ENCODE results near the gene DNAJB6.

Gene DNAJB6

GRCh38 chr7:157373493-157373892 is 36.7 kb downstream of the DNAJB6 start:
- H4K8ac ChIP-seq (ENCODE audit: low read depth, low read length) = no peak overlapping the region
- no peak overlapping the region for H4K5ac ChIP-seq (ENCODE audit: low read length)
- H3K4me2 ChIP-seq (ENCODE audit: low read length) = no peak overlapping the region
- no peak overlapping the region for H2BK5ac ChIP-seq (ENCODE audit: low read length)
- peaks cover 11% of the 10 kb centered on the region for H3K36me3 ChIP-seq (ENCODE audit: control insufficient read depth, insufficient read depth, low read length)
- H3K23ac ChIP-seq (ENCODE audit: low read length) = no peak overlapping the region
- H2BK120ac ChIP-seq (ENCODE audit: low read depth, low read length) = no peak overlapping the region
- no peak overlapping the region for H3K9ac ChIP-seq (ENCODE audit: low read length)
- H3K18ac ChIP-seq (ENCODE audit: low read length) = no peak overlapping the region
- WGBS (ENCODE audit: extremely low coverage, insufficient coverage, low lambda C conversion rate) = no CpG with 5 or more reads among the region's 7 CpGs
- H3K27ac ChIP-seq (ENCODE audit: low read depth, low read length) = no peak overlapping the region
- H2BK15ac ChIP-seq (replicated peaks; ENCODE audit: low read depth) = no peak overlapping the region
- H3K4ac ChIP-seq (ENCODE audit: low read depth, low read length) = no peak overlapping the region
- H3K4me1 ChIP-seq (ENCODE audit: control insufficient read depth, low read depth, low read length) = no peaks in the 10 kb centered on the region
- no peaks in the 10 kb centered on the region for H3K27me3 ChIP-seq (ENCODE audit: insufficient read depth, low read length, poor library complexity)
- no peak for DNase-seq
- peaks cover 32% of the 10 kb centered on the region for H3K79me1 ChIP-seq (ENCODE audit: low read length)
- no peak overlapping the region for H3K56ac ChIP-seq (ENCODE audit: low read length)
- H2AK5ac ChIP-seq (ENCODE audit: low read length) = no peak overlapping the region
- H3K79me2 ChIP-seq (ENCODE audit: control insufficient read depth, insufficient read depth, low read length) = peaks cover 69% of the 10 kb centered on the region
- no peak overlapping the region for H3K4me3 ChIP-seq (ENCODE audit: low read length)

- H3K4me1 ChIP-seq (ENCODE audit: control insufficient read depth, low read depth, low read length) = no peaks in the 10 kb centered on the region
- H3K36me3 ChIP-seq (ENCODE audit: control insufficient read depth, insufficient read depth, low read length) = peaks cover 6% of the 10 kb centered on the region
- no peaks in the 10 kb centered on the region for H3K27me3 ChIP-seq (ENCODE audit: insufficient read depth, low read length, poor library complexity)
- no peak overlapping the region for H3K18ac ChIP-seq (ENCODE audit: low read length)
- peaks cover 74% of the 10 kb centered on the region for H3K79me2 ChIP-seq (ENCODE audit: control insufficient read depth, insufficient read depth, low read length)
- H3K23ac ChIP-seq (ENCODE audit: low read length) = no peak overlapping the region
- H3K4me3 ChIP-seq (ENCODE audit: low read length) = no peak overlapping the region
- DNase-seq = no peak
- H3K4me2 ChIP-seq (ENCODE audit: low read length) = no peak overlapping the region
- peaks cover 35% of the 10 kb centered on the region for H3K79me1 ChIP-seq (ENCODE audit: low read length)
- H4K5ac ChIP-seq (ENCODE audit: low read length) = no peak overlapping the region
- no peak overlapping the region for H2BK5ac ChIP-seq (ENCODE audit: low read length)
- WGBS (ENCODE audit: extremely low coverage, insufficient coverage, low lambda C conversion rate) = no CpG with 5 or more reads among the region's 7 CpGs
- H2BK120ac ChIP-seq (ENCODE audit: low read depth, low read length) = no peak overlapping the region
- no peak overlapping the region for H3K4ac ChIP-seq (ENCODE audit: low read depth, low read length)
- H4K8ac ChIP-seq (ENCODE audit: low read depth, low read length) = no peak overlapping the region
- no peak overlapping the region for H3K56ac ChIP-seq (ENCODE audit: low read length)
- no peak overlapping the region for H2AK5ac ChIP-seq (ENCODE audit: low read length)
- H2BK15ac ChIP-seq (replicated peaks; ENCODE audit: low read depth) = no peak overlapping the region
- no peak overlapping the region for H3K9ac ChIP-seq (ENCODE audit: low read length)
- no peak overlapping the region for H3K27ac ChIP-seq (ENCODE audit: low read depth, low read length)
These were observed 38.6 kb downstream of the DNAJB6 start for GRCh38 chr7:157375410-157375809.

- no peak overlapping the region for H3K9ac ChIP-seq (ENCODE audit: low read length)
- H2BK120ac ChIP-seq (ENCODE audit: low read depth, low read length) = no peak overlapping the region
- no CpG with 5 or more reads among the region's 11 CpGs for WGBS (ENCODE audit: extremely low coverage, insufficient coverage, low lambda C conversion rate)
- no peak overlapping the region for H2BK15ac ChIP-seq (replicated peaks; ENCODE audit: low read depth)
- no peak overlapping the region for H3K4me3 ChIP-seq (ENCODE audit: low read length)
- no peaks in the 10 kb centered on the region for H3K4me1 ChIP-seq (ENCODE audit: control insufficient read depth, low read depth, low read length)
- no peak overlapping the region for H4K8ac ChIP-seq (ENCODE audit: low read depth, low read length)
- DNase-seq = peak; percentile 38
- no peak overlapping the region for H3K27ac ChIP-seq (ENCODE audit: low read depth, low read length)
- no peak overlapping the region for H3K56ac ChIP-seq (ENCODE audit: low read length)
- no peaks in the 10 kb centered on the region for H3K27me3 ChIP-seq (ENCODE audit: insufficient read depth, low read length, poor library complexity)
- peaks cover 3% of the 10 kb centered on the region for H3K36me3 ChIP-seq (ENCODE audit: control insufficient read depth, insufficient read depth, low read length)
- no peak overlapping the region for H3K4ac ChIP-seq (ENCODE audit: low read depth, low read length)
- no peak overlapping the region for H2AK5ac ChIP-seq (ENCODE audit: low read length)
- H3K79me2 ChIP-seq (ENCODE audit: control insufficient read depth, insufficient read depth, low read length) = peaks cover 73% of the 10 kb centered on the region
- no peak overlapping the region for H3K4me2 ChIP-seq (ENCODE audit: low read length)
- H2BK5ac ChIP-seq (ENCODE audit: low read length) = no peak overlapping the region
- peaks cover 39% of the 10 kb centered on the region for H3K79me1 ChIP-seq (ENCODE audit: low read length)
- H3K23ac ChIP-seq (ENCODE audit: low read length) = no peak overlapping the region
- no peak overlapping the region for H3K18ac ChIP-seq (ENCODE audit: low read length)
- H4K5ac ChIP-seq (ENCODE audit: low read length) = no peak overlapping the region
These were observed 40.8 kb downstream of the DNAJB6 start for GRCh38 chr7:157377436-157378124.

GRCh38 chr7:157378390-157378789 is 41.6 kb downstream of the DNAJB6 start:
- Histone ChIP-seq H3K79me1 (ENCODE audit: low read length) (peaks cover 36% of the 10 kb centered on the region), H3K23ac (ENCODE audit: low read length) (no peak overlapping the region), H3K27me3 (ENCODE audit: insufficient read depth, low read length, poor library complexity) (no peaks in the 10 kb centered on the region), H4K5ac (ENCODE audit: low read length) (no peak overlapping the region), H3K4me3 (ENCODE audit: low read length) (no peak overlapping the region), H4K8ac (ENCODE audit: low read depth, low read length) (no peak overlapping the region), H2BK5ac (ENCODE audit: low read length) (no peak overlapping the region), H3K79me2 (ENCODE audit: control insufficient read depth, insufficient read depth, low read length) (peaks cover 66% of the 10 kb centered on the region), H3K56ac (ENCODE audit: low read length) (no peak overlapping the region), H2BK15ac (replicated peaks; ENCODE audit: low read depth) (no peak overlapping the region), H3K4me2 (ENCODE audit: low read length) (no peak overlapping the region), H3K9ac (ENCODE audit: low read length) (no peak overlapping the region), H3K27ac (ENCODE audit: low read depth, low read length) (no peak overlapping the region), H3K4me1 (ENCODE audit: control insufficient read depth, low read depth, low read length) (no peaks in the 10 kb centered on the region), H3K36me3 (ENCODE audit: control insufficient read depth, insufficient read depth, low read length) (peaks cover 1% of the 10 kb centered on the region), H2AK5ac (ENCODE audit: low read length) (no peak overlapping the region), H3K4ac (ENCODE audit: low read depth, low read length) (no peak overlapping the region), H3K18ac (ENCODE audit: low read length) (no peak overlapping the region), H2BK120ac (ENCODE audit: low read depth, low read length) (no peak overlapping the region)
- 100% methylated on average over 1 of the region's 16 CpGs for WGBS (ENCODE audit: extremely low coverage, insufficient coverage, low lambda C conversion rate)
- DNase-seq = no peak

- no peak overlapping the region for H4K8ac ChIP-seq (ENCODE audit: low read depth, low read length)
- no CpG with 5 or more reads among the region's 1 CpG for WGBS (ENCODE audit: extremely low coverage, insufficient coverage, low lambda C conversion rate)
- H3K23ac ChIP-seq (ENCODE audit: low read length) = no peak overlapping the region
- no peak overlapping the region for H2BK120ac ChIP-seq (ENCODE audit: low read depth, low read length)
- H3K4me1 ChIP-seq (ENCODE audit: control insufficient read depth, low read depth, low read length) = no peaks in the 10 kb centered on the region
- H2BK15ac ChIP-seq (replicated peaks; ENCODE audit: low read depth) = no peak overlapping the region
- H3K79me2 ChIP-seq (ENCODE audit: control insufficient read depth, insufficient read depth, low read length) = peaks cover 59% of the 10 kb centered on the region
- no peak overlapping the region for H3K27ac ChIP-seq (ENCODE audit: low read depth, low read length)
- H3K27me3 ChIP-seq (ENCODE audit: insufficient read depth, low read length, poor library complexity) = no peaks in the 10 kb centered on the region
- DNase-seq = no peak
- H3K4ac ChIP-seq (ENCODE audit: low read depth, low read length) = no peak overlapping the region
- no peak overlapping the region for H3K18ac ChIP-seq (ENCODE audit: low read length)
- peaks cover 37% of the 10 kb centered on the region for H3K79me1 ChIP-seq (ENCODE audit: low read length)
- no peak overlapping the region for H3K4me2 ChIP-seq (ENCODE audit: low read length)
- no peak overlapping the region for H3K9ac ChIP-seq (ENCODE audit: low read length)
- no peak overlapping the region for H2AK5ac ChIP-seq (ENCODE audit: low read length)
- H4K5ac ChIP-seq (ENCODE audit: low read length) = no peak overlapping the region
- H3K4me3 ChIP-seq (ENCODE audit: low read length) = no peak overlapping the region
- no peak overlapping the region for H3K56ac ChIP-seq (ENCODE audit: low read length)
- no peak overlapping the region for H2BK5ac ChIP-seq (ENCODE audit: low read length)
- H3K36me3 ChIP-seq (ENCODE audit: control insufficient read depth, insufficient read depth, low read length) = peaks cover 4% of the 10 kb centered on the region
These were observed 42.7 kb downstream of the DNAJB6 start for GRCh38 chr7:157379493-157379892.

- H3K27me3 ChIP-seq (ENCODE audit: insufficient read depth, low read length, poor library complexity) = no peaks in the 10 kb centered on the region
- WGBS (ENCODE audit: extremely low coverage, insufficient coverage, low lambda C conversion rate) = no CpG with 5 or more reads among the region's 7 CpGs
- H3K36me3 ChIP-seq (ENCODE audit: control insufficient read depth, insufficient read depth, low read length) = peaks cover 4% of the 10 kb centered on the region
These were observed 43.6 kb downstream of the DNAJB6 start for GRCh38 chr7:157380416-157380815.

More at GRCh38 chr7:157380416-157380815, 43.6 kb downstream of the DNAJB6 start:
- Histone ChIP-seq H3K27ac (ENCODE audit: low read depth, low read length) (no peak overlapping the region), H3K23ac (ENCODE audit: low read length) (no peak overlapping the region), H3K79me1 (ENCODE audit: low read length) (peaks cover 31% of the 10 kb centered on the region), H2BK120ac (ENCODE audit: low read depth, low read length) (no peak overlapping the region), H4K5ac (ENCODE audit: low read length) (no peak overlapping the region), H4K8ac (ENCODE audit: low read depth, low read length) (no peak overlapping the region), H3K4me1 (ENCODE audit: control insufficient read depth, low read depth, low read length) (no peaks in the 10 kb centered on the region), H2BK15ac (replicated peaks; ENCODE audit: low read depth) (no peak overlapping the region), H3K4ac (ENCODE audit: low read depth, low read length) (no peak overlapping the region), H2AK5ac (ENCODE audit: low read length) (no peak overlapping the region), H3K4me2 (ENCODE audit: low read length) (no peak overlapping the region), H3K18ac (ENCODE audit: low read length) (no peak overlapping the region), H2BK5ac (ENCODE audit: low read length) (no peak overlapping the region), H3K9ac (ENCODE audit: low read length) (no peak overlapping the region), H3K4me3 (ENCODE audit: low read length) (no peak overlapping the region), H3K79me2 (ENCODE audit: control insufficient read depth, insufficient read depth, low read length) (peaks cover 50% of the 10 kb centered on the region), H3K56ac (ENCODE audit: low read length) (no peak overlapping the region)
- DNase-seq = no peak
